Neural progenitor cell (in vitro differentiated cells): ENCODE measurements around the gene CLCN2. TPM values are rescaled to one million over a fixed set of nuclear protein-coding genes. Genes with fewer than 3 reads are reported as not detected.

ENCODE experiments used
- DNase-seq: peaks from one replicate; pipeline ENCODE4 v3.0.0-alpha.2; 2016; ENCODE audit warnings: low spot score
- H2AFZ ChIP-seq: fragments of 200-600 bp; sonication (generic); replicated peaks from 2 replicates; pipeline ENCODE4 v1.6.1; 2016; ENCODE audit warnings: antibody characterized with exemption
- H3F3A ChIP-seq: fragments of 200-600 bp; sonication (generic); 2 replicates; pipeline ENCODE4 v1.6.1; 2016; ENCODE audit warnings: antibody characterized with exemption, low read depth
- H3K27ac ChIP-seq: fragments of 200-600 bp; sonication (generic); 2 replicates; pipeline ENCODE4 v1.5.1; 2016; ENCODE audit warnings: mild to moderate bottlenecking
- H3K27me3 ChIP-seq: fragments of 200-600 bp; sonication (generic); 2 replicates; pipeline ENCODE4 v1.6.1; 2016; ENCODE audit warnings: mild to moderate bottlenecking, moderate library complexity
- H3K36me3 ChIP-seq: fragments of 200-600 bp; sonication (generic); 2 replicates; pipeline ENCODE4 v1.5.1; 2016
- H3K4me1 ChIP-seq: fragments of 200-600 bp; sonication (generic); 2 replicates; pipeline ENCODE4 v1.6.1; 2016; ENCODE audit warnings: mixed run types
- H3K4me2 ChIP-seq: fragments of 200-600 bp; sonication (generic); 2 replicates; pipeline ENCODE4 v1.6.1; 2016
- H3K4me3 ChIP-seq: fragments of 200-600 bp; sonication (generic); 2 replicates; pipeline ENCODE4 v1.5.1; 2016
- H3K79me2 ChIP-seq: fragments of 200-600 bp; sonication (generic); 2 replicates; pipeline ENCODE4 v1.6.1; 2016; ENCODE audit warnings: low read depth
- H3K9ac ChIP-seq: fragments of 200-600 bp; sonication (generic); 2 replicates; pipeline ENCODE4 v1.6.1; 2016
- H3K9me3 ChIP-seq: fragments of 200-600 bp; sonication (generic); 2 replicates; pipeline ENCODE4 v1.5.1; 2016; ENCODE audit warnings: low read depth
- H4K20me1 ChIP-seq: fragments of 200-600 bp; sonication (generic); 2 replicates; pipeline ENCODE4 v1.6.1; 2016; ENCODE audit warnings: low read depth
- H3K27ac Mint-ChIP-seq: 3 replicates; pipeline ENCODE4 v1.8.0; 2021; ENCODE audit warnings: mixed read lengths
- H3K27me3 Mint-ChIP-seq: 2 replicates; pipeline ENCODE4 v1.8.0; 2022; ENCODE audit warnings: low read depth, mild to moderate bottlenecking, inconsistent platforms, moderate library complexity, mixed read lengths; ENCODE audit not compliant: insufficient read depth
- H3K36me3 Mint-ChIP-seq: 3 replicates; pipeline ENCODE4 v1.8.0; 2021; ENCODE audit warnings: mixed read lengths
- H3K4me1 Mint-ChIP-seq: 3 replicates; pipeline ENCODE4 v1.8.0; 2021; ENCODE audit warnings: mixed read lengths
- H3K4me3 Mint-ChIP-seq: 3 replicates; pipeline ENCODE4 v1.8.0; 2021; ENCODE audit warnings: mild to moderate bottlenecking, moderate library complexity, mixed read lengths
- H3K9me3 Mint-ChIP-seq: 3 replicates; pipeline ENCODE4 v1.8.0; 2020; ENCODE audit warnings: mixed read lengths
- EZH2 ChIP-seq: fragments of 200-600 bp; sonication (generic); IDR thresholded peaks from 2 replicates; pipeline ENCODE4 v1.6.1; 2017; ENCODE audit warnings: antibody characterized with exemption, mild to moderate bottlenecking, moderate library complexity
- EZH2phosphoT487 ChIP-seq: fragments of 200-600 bp; sonication (generic); IDR thresholded peaks from 2 replicates; pipeline ENCODE4 v1.6.1; 2017; ENCODE audit warnings: antibody characterized with exemption
- total RNA-seq: library from RNA; depleted of rRNA; stranded (reverse); fragments of >200 nt; gene quantifications from 2 replicates; pipeline ENCODE4 v1.2.3, GENCODE V29; 2015; ENCODE audit warnings: low replicate concordance
- TF ChIP-seq, protein P1 (sequence below): fragments of 200-600 bp; sonication (generic); IDR thresholded peaks from 2 replicates; pipeline ENCODE4 v1.5.1; 2017; ENCODE audit warnings: antibody characterized with exemption, mild to moderate bottlenecking

The CLCN2 gene
- total RNA-seq, 1 donor from 2014 or later: 16.5 TPM

DNA sequence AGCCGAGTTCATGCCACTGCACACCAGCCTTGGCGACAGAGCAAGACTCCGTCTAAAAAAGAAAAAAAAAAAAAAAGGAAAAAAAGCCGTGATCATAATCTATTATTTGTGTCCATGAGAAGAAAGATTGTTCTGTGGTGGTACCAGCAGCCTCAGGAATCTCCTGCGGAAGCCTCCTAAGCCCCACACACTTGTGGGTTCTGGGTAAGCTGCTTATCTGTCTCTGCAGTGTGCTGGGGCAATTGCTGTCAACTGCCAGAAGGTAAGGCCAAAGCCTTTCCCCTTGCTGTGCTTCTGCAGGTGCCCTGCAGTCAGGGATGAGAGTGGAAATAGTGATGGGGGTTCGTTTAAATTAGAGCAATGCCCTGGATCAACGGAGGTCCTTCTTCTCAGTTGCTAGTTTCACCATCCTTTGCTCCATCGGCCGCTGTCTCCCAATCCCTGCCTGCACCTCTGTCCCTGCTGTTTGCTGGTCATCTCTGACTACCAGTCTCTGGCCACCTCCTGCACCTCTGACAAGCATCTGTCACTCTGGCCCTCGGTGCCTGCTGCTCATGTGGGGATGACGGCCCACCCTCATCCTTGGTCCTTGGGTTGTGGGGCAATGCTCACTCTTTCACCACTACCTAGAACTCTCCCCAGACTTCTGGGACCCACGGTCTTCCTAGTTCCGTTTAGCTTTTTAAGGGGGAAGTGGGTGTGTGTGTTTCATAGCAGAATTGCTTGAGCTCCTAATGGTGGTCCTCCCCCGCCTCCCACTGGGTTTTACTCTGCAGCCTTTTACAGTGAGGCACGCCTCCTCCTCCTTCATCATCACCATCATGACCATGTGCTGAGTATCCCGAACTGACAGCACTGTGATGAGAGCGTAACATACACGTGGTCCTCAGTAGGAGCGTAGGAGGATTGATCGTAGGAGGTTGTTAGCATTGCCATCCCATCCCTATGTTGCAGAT is 43.9 kb upstream of the CLCN2 start:
- Histone ChIP-seq H3K9ac (no peak overlapping the region), H3K27ac (no peak overlapping the region), H2AFZ (no peak overlapping the region)

GRCh38 chr3:184399410-184399809 is 38.0 kb upstream of the CLCN2 start:
- TF ChIP-seq, protein P1, sequence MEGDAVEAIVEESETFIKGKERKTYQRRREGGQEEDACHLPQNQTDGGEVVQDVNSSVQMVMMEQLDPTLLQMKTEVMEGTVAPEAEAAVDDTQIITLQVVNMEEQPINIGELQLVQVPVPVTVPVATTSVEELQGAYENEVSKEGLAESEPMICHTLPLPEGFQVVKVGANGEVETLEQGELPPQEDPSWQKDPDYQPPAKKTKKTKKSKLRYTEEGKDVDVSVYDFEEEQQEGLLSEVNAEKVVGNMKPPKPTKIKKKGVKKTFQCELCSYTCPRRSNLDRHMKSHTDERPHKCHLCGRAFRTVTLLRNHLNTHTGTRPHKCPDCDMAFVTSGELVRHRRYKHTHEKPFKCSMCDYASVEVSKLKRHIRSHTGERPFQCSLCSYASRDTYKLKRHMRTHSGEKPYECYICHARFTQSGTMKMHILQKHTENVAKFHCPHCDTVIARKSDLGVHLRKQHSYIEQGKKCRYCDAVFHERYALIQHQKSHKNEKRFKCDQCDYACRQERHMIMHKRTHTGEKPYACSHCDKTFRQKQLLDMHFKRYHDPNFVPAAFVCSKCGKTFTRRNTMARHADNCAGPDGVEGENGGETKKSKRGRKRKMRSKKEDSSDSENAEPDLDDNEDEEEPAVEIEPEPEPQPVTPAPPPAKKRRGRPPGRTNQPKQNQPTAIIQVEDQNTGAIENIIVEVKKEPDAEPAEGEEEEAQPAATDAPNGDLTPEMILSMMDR: no peak
- TF ChIP-seq EZH2phosphoT487 (no peak), EZH2 (no peak)
- Mint-ChIP-seq H3K9me3 (no peaks in the 10 kb centered on the region), H3K27ac (no peak overlapping the region), H3K27me3 (peaks cover 8% of the 10 kb centered on the region), H3K4me1 (peaks cover 4% of the 10 kb centered on the region), H3K4me3 (no peak overlapping the region), H3K36me3 (no peaks in the 10 kb centered on the region)
- H3K27ac ChIP-seq: no peak overlapping the region
- no peaks in the 10 kb centered on the region for H4K20me1 ChIP-seq
- no peaks in the 10 kb centered on the region for H3K79me2 ChIP-seq
- no peaks in the 10 kb centered on the region for H3F3A ChIP-seq
- no peak overlapping the region for H3K9ac ChIP-seq
- DNase-seq: no peak
- H3K4me3 ChIP-seq: no peak overlapping the region
- no peaks in the 10 kb centered on the region for H3K27me3 ChIP-seq
- no peak overlapping the region for H3K4me2 ChIP-seq
- H3K36me3 ChIP-seq: no peaks in the 10 kb centered on the region
- H3K9me3 ChIP-seq: no peaks in the 10 kb centered on the region
- peak overlapping the region; percentile 27 for H2AFZ ChIP-seq
- no peaks in the 10 kb centered on the region for H3K4me1 ChIP-seq

More for the DNA sequence above, 43.9 kb upstream of the CLCN2 start:
- H3K4me3 Mint-ChIP-seq: peak overlapping the region; percentile 66
- H3K4me1 Mint-ChIP-seq: peaks cover 5% of the 10 kb centered on the region
- TF ChIP-seq, protein P1: no peak
- TF ChIP-seq EZH2phosphoT487 (no peak), EZH2 (no peak)
- no peaks in the 10 kb centered on the region for H3K27me3 ChIP-seq
- H3K9me3 Mint-ChIP-seq: no peaks in the 10 kb centered on the region
- no peaks in the 10 kb centered on the region for H4K20me1 ChIP-seq
- H3F3A ChIP-seq: no peaks in the 10 kb centered on the region
- no peaks in the 10 kb centered on the region for H3K36me3 Mint-ChIP-seq
- peaks cover 5% of the 10 kb centered on the region for H3K27me3 Mint-ChIP-seq
- no peaks in the 10 kb centered on the region for H3K79me2 ChIP-seq
- H3K27ac Mint-ChIP-seq: no peak overlapping the region
- H3K4me1 ChIP-seq: no peaks in the 10 kb centered on the region
- no peak for DNase-seq
- H3K9me3 ChIP-seq: no peaks in the 10 kb centered on the region
- H3K36me3 ChIP-seq: no peaks in the 10 kb centered on the region
- H3K4me3 ChIP-seq: no peak overlapping the region
- no peak overlapping the region for H3K4me2 ChIP-seq

- Histone ChIP-seq H4K20me1 (no peaks in the 10 kb centered on the region), H3K27ac (no peak overlapping the region), H3K4me2 (no peak overlapping the region), H3K9me3 (no peaks in the 10 kb centered on the region), H3K27me3 (no peaks in the 10 kb centered on the region), H3K4me1 (no peaks in the 10 kb centered on the region), H3F3A (no peaks in the 10 kb centered on the region), H2AFZ (no peak overlapping the region), H3K79me2 (no peaks in the 10 kb centered on the region), H3K36me3 (no peaks in the 10 kb centered on the region), H3K4me3 (no peak overlapping the region), H3K9ac (no peak overlapping the region)
- Mint-ChIP-seq H3K27ac (no peak overlapping the region), H3K4me1 (no peaks in the 10 kb centered on the region), H3K27me3 (peaks cover 12% of the 10 kb centered on the region), H3K36me3 (no peaks in the 10 kb centered on the region), H3K4me3 (no peak overlapping the region), H3K9me3 (no peaks in the 10 kb centered on the region)
- no peak for DNase-seq
- TF ChIP-seq EZH2phosphoT487 (no peak), EZH2 (no peak)
- TF ChIP-seq, protein P1: no peak
These were observed 33.9 kb upstream of the CLCN2 start for GRCh38 chr3:184395320-184395660.
